Stimulated activated CD4-positive, alpha-beta T cell treated with anti-CD3 and anti-CD28 coated beads, TNF-alpha, amount 100 ng/mL, for 1 hour (primary cell): Measurements from ENCODE around the gene VAV2.
"Not testable (repeated sequence)": the region's sequence is repeated elsewhere in the genome, so short reads cannot be mapped to it uniquely, and the experiment has no call there.

Experiments
- DNase-seq, 3 donors: peaks; one replicate each; pipeline ENCODE4 v3.0.0-alpha.2; 2020; ENCODE audit warnings: low read depth in 3 of 3, low spot score in 1 of 3

The VAV2 gene

DNA sequence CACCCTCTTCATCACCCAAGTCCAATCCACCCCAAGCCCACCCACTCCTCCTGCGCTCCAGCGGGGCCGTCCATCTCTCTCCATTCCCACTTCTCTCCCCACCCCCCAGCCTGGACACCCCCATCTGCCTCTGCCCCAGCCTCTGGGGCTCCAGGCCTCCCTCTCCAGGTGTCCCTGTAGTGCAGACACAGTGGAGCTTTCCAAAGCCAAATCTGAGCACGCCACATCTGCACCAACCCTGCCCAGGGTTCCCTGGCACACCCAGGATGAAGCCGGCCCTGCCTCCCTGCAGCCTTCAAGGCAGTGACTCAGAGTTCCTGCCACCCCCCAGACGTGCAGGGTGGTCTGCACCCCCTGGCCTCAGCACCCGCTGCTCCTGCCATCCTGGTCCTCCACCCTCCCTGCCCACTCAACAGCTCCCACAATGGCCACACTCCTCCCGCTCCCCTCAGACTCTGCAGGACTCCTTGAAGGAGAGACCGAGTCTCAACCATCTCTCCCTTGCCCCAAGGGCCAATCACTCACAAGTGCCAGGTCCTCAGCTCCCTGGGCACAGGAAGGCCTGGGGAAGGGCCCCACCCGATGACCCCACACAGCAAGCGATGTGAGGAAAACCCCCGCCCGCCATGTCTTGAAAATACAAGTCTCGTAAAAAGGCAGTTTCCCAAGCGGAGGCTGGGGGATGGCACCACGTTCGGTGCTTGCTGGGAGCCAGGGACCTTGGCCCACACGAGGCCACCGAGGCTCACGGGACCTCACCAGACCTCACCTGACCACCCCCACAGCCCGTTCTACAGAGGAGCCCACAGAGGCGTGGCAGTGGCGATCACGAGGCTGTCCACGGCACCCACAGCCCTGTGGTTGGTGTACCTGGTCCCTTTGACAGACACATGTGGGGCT is 22.2 kb downstream of the VAV2 start:
- no peak for DNase-seq

DNA sequence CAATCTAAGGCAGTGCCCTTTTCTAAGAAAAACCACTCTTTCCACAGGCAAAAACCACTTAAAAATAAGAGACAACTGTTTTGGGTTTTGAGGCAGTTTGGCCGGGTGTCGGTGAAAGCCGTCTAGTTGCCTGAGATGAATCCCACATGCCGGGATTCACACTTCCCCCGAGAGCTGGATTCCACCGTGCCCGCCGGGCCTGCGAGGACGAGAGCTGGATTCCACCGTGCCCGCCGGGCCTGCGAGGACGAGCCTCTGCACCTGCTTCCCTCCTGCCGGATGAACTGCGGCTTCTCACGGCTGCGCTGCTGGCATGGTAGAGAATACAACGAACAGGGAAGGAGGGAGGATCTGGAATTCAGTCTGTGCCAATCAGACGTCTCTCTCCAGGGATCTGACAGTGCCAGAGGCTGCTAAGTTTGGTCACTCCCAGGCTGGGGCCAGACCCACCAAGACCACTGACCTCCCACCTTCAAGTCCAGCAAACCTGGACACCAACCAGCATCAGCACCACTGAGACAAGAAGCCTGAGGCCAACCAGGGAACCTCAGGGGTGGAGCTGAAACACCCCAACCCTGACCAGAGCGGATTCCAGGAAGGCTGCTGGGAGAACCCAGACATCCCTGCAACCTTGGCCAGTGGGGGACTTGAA is 23.0 kb downstream of the VAV2 start:
- no peak for DNase-seq

DNA sequence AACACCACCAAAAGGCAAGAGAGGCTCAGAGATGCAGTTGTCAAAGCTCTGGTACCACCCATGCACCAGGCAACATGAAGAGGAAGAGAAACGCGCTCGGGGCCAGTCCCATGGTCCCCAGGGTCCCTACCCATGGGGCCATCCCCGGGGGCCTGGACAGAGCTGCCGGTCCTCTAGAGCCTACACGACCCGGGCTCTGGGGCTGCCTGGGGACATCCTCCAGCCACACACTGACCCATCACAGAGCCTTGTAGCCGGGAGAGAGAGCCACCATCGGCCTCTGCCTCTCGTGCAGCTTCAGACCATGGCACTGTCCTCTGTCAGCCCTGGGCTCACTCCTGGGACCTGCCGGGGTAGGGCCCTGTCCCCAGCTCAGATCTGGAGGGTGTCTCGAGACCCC is 23.7 kb downstream of the VAV2 start:
- DNase-seq = no peak

DNA sequence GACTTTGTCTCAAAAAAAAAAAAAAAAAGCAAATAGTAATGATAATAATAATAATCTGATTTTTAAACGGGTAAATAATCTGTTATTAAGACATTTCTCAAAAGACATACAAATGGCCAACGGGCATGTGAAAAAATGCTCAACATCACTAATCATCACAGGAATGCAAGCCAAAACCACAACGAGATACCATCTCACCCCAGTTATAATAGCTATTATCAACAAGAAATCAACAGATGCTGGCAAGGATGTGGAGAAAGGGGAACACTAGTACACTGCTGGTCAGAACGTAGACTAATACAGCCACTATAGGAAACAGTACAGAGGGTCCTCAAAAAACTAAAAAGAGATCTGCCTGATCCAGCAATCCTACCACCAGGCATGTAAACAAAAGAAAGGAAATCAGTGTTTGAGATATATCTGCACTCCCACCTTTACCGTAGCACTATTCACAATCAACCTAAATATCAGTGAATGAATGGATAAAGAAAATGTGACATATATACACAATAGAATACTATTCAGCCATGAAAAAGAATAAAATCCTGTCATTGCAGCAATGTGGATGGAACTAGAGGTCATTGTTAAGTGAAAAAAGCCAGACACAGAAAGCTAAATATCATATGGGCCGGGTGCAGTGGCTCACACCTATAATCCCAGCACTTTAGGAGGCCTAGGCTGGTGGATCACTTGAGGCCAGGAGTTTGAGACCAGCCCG is 24.9 kb downstream of the VAV2 start:
- no peak for DNase-seq

DNA sequence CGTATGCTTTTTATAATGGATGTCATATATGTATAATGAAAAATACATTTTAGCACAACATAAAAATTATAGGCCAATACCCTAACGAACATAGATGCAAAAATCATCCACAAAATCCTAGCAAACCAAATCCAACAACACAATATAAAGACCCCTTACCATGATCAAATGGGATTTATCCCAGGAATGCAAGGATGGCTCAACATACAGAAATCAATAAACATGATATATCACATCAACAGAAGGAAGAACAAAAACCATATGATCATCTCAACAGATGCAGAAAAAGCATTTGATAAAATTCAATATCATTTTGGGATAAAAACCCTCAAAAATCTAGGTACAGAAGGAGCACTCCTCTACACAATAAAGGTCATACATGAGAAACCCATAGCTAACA is 27.7 kb downstream of the VAV2 start:
- no peak for DNase-seq

DNA sequence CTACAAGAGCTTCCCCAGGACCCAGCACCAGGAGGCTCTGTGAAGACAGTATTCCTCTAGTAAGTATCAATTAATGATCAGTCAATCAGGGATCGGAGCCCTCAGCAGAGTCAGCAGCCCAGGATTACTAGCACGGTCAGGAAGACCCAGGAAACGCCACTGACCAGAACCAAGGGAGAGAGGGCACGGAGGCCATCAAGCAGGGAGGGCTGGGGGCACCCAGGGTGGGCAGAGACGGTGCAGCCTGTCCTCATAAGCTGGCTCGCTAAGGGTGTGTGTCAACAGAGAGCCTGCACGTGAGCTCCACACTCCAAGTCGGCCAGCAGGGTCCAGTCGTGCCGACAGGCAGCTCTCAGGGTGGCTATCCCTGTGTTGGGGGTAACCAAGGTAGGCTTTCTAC is 29.0 kb downstream of the VAV2 start:
- no peak for DNase-seq

DNA sequence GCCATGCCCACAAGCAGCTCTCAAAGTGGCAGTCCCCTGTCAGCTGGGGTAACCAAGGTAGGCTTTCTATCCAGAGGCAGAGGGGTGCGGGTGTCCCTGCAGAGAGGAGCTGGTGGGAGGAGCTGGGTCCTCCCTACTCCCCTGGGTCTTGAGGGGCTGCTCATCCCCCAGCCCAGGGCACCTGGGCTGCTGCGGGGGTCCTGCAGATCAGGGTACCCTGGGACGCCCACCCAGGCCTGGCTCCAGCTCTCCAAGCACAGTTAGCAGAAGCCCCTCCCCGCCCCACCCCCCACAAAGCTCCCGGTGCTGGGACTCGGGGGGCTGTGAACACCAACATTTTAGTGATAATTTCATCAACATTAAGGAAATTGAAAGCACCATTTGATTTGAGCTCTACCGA is 29.8 kb downstream of the VAV2 start:
- no peak for DNase-seq

DNA sequence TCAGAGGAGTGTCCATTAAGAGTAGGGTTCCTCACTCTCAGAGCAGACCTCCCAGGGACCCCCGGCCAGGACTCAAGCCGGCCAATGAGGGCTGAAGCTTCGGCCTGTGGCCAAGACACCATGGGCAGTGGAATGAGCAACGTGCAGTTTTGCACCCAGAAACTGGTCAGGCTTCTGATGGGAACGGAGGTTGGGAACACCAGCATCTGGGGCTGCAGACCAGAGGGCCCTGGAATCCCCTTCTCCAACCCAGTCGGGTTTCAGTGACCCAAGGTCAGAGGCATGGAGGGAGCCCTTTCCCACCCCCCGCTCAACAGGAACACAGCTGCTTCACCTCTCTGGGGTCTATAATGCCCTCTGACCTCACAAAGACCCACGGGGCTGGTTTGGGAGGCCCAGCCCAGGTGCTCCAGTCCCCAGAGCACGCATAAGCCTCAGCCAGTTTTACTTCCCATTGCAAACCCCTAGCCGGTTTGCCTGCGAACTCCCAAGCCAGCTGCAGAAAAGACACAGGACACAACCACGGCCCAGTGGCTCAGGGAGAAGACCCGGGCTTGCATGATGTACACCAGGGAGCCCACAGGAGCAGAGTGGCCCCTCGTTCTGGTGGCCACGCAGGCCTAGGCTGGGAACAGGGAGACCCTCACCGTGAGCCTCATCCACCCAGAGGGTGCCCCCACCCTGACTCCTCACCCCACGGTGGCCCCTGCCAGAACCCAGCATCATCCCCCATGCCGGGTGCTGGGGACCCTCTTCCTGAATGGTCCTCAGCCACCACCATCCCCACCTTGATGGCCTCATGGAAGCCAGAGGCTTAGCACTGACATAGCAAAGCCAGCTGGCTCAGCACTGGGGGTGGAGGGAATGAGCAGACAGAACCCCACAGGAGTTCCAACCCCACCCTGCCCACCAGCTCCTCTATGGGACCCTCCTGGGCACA is 30.6 kb downstream of the VAV2 start:
- no peak for DNase-seq

DNA sequence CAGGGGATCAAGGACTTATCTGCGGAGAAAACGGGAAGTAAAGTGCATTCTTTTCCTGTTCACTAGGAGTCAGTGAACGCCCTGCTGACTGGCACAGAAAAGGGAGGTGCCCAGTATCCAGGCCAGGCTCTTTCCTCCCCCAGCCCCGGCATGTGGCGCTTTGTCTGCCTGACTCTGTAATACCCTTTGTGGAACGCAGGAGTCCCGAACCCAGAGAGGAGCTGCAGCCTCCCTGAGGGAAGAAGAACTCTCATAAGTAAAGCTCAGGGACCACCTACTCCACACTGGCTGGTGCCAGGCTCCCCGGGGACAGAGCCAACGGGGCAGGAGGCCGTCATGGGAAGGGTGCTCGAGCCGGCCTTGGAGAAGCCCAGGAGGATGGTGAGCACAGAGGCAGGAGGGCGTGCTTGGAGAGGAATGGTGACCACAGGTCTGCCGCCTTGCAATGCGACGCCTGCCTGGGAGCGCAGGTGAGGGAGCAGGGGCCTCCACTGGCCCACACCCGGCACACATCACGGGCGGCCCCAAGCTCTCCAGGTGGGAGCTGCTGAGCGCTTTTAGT is 31.5 kb downstream of the VAV2 start:
- DNase-seq = no peak

DNA sequence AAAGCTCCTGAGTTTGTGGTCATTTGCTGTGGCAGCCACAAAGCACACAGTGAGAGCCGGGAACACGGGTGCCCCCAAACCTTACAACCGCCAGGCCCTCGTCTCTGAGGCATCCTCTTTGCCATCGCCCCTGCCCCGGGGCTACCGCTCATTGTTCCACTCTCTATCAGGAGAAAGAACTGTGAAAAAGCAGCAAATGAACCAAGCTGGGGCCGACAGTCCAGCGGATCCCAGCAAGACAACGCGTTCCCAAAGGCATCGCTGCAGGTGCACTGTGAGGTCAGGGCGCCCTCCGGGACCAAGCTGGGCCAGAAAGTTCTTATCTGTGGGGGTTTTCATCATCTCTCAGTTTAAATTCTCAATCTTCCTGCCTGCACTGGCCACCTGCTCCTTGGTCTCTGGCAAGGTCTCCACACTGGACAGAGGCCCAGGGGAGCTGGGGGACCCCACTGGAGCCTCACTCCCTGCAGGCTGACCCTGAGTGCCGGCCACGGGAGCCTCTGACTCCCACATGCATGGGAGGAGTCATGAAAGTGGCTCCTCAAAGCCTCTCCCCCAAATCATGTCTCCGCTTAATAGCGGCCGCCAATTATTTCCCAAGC is 32.1 kb downstream of the VAV2 start:
- DNase-seq = no peak

DNA sequence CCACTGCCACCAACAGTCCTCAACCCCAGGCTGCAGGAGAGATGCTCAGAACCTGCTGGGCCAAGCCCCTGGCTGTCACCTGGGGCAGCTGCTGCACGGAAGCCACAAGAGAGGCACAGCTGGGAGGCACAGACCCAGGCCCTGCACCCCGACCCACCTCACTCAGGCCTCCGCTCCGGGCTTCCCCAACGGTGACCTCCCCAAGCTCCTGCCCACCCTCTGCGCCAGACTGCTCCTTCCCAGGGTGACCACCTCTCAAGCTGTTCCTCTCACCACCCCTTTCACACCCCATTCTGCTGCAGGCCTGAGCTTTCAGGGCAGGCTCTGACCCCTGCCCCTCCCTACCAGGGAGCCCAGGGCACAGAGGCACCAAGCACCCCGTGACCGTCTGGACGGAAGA is 33.0 kb downstream of the VAV2 start:
- no peak for DNase-seq

DNA sequence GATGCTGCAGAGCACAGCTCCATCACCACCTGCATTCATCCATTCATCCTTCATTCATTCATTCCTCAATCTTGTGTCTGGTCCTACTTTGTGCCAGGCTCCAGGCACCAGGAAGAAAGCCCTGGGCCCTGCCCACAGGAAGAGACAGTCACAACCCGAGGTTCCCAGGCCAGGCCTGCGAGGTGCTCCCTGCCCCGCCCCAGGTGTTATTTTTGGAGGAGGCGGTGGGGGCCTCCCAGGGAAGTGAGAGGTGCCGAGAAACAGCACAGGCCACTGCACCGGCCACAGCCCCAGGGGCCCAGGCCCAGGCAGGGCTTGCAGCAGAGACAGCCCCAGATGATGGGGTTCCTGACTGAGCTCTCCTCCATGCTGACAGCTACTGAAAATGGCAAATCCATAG is 33.4 kb downstream of the VAV2 start:
- no peak for DNase-seq

DNA sequence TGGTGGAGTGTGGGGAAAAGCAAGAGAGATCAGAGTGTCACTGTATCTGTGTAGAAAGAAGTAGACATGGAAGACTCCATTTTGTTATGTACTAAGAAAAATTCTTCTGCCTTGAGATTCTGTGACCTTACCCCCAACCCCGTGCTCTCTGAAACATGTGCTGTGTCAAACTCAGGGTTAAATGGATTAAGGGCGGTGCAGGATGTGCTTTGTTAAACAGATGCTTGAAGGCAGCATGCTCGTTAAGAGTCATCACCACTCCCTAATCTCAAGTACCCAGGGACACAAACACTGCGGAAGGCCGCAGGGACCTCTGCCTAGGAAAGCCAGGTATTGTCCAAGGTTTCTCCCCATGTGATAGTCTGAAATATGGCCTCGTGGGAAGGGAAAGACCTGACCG is 34.4 kb downstream of the VAV2 start:
- not testable (repeated sequence) for DNase-seq

DNA sequence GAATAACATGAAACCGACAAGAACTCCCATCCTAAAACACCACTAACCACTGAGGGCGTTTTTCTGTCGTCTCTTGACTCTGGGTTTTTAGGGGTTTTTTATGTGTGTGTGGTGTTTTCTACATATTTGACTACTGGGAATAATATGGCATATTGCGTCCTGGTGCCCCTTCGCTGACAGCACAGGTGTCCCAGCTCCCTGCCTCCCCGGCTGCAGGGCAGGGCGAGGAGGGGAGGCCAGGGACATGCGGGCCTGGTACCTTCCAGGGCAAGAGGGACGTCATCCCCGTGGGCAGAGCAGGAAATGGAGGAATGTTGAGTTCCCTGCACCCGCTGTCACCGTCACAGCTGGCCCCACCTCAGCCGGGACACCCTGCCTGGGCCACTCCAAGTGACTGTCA is 34.8 kb downstream of the VAV2 start:
- DNase-seq = no peak

DNA sequence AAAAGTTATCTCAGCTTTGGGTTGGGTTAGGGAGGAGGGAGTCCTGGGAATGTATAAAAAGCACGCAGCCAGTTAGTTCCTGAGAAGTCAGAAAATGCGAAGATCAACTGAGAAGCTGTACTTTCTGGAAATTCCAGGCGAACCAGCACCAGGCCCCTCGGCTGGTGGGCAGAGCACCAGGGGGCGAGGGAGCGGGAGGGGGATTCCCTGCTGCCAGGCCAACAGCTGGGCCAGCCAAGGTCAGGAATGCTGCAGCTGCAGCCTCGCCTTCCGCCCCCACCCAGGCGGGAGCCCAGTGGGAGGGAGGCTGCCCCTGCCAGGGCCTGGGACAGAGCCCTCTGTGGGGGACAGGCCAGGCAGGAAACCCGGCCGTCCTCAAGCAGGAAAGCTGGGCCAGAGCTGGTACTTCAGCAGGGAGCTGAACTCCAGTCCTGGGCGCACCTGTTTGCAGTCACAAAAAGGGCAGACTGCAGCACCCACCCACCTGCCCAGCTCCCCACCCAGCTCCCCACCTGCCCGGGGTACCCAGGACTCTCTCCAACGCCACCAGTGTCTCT is 35.5 kb downstream of the VAV2 start:
- DNase-seq = no peak

DNA sequence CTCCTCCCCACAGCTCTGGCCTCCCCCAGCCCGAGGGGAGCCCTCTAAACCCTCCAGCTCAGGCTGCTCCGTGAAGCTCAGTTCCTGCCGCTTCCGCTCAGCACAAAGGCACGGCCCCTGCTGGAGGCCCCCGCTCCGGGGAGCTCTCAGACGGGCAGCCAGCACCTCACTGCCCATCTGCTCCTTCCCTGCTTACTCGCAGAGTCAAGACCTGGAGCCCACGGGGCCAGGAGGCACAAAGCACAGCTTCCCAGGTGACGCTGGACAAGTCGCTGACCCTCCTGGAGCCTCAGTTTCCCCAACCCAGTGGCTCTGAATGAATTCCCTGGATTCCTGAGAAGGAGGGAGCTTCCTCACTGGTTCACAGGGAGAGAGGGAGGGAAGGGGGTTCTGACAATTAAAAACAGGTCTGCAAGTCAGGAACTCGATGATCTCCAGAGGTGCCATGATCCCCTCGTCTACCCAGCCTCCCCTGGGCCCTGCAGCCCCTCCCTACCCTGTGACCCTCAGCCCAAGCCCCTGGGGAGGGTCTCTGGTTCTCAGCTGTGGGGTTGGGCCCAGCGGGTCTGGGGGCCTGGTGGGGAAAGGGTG is 36.2 kb downstream of the VAV2 start:
- DNase-seq = peak in 1 of 3 donors; percentile 5

DNA sequence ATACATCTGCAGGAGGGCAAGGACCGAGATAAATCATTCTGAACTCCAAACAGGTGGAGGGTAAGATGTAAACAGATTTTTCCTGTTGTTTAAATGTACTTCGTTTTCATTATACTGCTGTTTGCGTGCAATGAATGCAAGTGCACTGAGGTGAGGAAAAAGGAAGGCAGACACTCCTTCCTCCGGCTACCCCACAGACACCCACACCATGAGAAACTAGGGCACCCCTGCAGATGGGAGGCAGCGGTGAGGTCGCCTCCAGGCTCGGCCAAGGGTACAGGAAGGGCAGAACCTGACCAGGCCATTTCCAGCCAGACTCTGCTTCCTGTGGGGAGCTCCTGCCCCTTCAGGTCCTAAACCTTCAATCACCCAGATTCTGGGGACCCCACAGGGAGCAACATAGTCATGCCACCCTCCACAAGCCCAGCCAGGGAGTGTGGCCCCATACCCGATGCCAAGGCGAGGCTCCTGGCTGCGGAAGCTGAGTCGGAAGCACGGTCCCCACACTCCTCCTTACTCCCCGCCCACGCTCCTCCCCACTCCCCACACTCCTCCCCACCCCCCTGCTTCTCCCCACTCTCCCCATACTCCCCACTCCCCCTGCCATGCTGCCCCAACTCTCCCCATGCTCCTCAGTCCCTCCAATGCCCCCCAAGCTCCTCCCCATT is 37.1 kb downstream of the VAV2 start:
- DNase-seq = no peak

DNA sequence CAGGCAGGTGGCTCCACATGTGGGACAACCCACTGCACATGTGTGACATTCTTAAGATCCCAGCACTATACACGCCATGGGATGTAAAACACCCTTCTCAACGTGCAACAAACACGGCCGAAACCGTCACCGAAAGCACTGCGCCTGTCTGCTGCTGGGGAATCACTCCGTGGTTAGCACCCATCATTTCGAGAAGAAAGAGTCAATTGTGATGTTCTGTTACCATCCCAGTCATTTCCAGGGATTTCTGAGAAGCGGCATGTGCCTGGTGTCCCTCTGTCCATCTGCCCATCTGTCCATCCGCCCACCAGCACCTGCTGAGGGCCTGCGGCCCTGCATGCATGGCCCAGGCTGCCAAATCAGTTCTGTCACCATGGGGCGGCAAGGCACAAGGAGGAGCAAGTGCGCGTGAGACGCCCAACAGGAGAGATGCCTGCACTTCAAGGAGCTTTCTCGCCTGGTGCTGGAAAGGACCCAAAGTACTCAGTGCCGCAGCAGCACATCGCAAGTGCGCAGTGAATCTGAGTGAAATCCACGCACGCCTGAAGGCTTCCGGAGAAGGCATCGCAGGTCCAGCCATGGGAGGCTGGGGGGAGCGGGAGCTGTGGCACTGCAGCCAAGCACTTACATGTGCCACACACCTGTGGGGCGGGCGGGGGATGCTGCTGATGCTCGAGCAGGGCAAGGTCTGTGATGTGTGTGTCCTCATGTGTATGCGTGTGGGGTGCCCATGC is 38.0 kb downstream of the VAV2 start:
- no peak for DNase-seq
